OCI-LY1 (cell line): ENCODE data around the gene PGF.

ENCODE experiments used
- EZH2 ChIP-seq: fragments of 200-600 bp; sonication (generic), shearing (Covaris generic); IDR thresholded peaks from 2 replicates; pipeline ENCODE4 v1.8.0; 2017; ENCODE audit warnings: borderline replicate concordance, mixed run types, mild to moderate bottlenecking, antibody characterized with exemption, low read length, moderate library complexity, mixed read lengths
- TF ChIP-seq, protein P1 (sequence below): fragments of 200-600 bp; sonication (generic), shearing (Covaris generic); IDR thresholded peaks from 2 replicates; pipeline ENCODE4 v1.5.1; 2017; ENCODE audit warnings: mild to moderate bottlenecking, antibody characterized with exemption, low read length, moderate library complexity, mixed read lengths

DNA sequence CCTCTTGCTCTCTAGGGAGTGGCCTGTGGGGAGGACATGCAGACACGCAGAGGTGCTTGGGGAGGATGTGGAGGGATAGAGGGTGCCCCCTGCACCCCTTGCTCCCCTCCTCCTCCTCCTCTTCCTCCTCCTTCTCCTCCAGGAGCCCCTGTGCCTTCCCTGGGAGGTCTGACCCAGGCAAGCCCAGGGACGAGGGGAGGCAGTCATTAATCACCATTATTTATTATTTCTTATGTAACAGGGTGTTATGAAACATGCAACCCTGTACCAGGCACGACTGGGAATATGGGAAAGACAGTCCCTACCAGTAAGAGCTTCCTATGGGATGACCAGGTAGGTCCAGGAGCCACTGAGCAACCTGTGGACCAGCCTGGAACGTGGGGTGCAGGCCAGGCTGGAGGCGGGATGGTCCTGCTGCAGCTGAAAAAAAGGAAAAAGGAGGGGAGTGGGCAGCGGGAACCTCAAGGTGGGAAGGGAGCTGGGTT, 22.5 kb upstream of the PGF start:
- TF ChIP-seq, protein P1, sequence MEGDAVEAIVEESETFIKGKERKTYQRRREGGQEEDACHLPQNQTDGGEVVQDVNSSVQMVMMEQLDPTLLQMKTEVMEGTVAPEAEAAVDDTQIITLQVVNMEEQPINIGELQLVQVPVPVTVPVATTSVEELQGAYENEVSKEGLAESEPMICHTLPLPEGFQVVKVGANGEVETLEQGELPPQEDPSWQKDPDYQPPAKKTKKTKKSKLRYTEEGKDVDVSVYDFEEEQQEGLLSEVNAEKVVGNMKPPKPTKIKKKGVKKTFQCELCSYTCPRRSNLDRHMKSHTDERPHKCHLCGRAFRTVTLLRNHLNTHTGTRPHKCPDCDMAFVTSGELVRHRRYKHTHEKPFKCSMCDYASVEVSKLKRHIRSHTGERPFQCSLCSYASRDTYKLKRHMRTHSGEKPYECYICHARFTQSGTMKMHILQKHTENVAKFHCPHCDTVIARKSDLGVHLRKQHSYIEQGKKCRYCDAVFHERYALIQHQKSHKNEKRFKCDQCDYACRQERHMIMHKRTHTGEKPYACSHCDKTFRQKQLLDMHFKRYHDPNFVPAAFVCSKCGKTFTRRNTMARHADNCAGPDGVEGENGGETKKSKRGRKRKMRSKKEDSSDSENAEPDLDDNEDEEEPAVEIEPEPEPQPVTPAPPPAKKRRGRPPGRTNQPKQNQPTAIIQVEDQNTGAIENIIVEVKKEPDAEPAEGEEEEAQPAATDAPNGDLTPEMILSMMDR, result no peak
- TF ChIP-seq EZH2, result no peak
